ENCODE data around the gene LUC7L3. TPM values are rescaled to one million over a fixed set of nuclear protein-coding genes. Genes with fewer than 3 reads are reported as not detected.

The LUC7L3 gene
- total and polyA plus RNA-seq, 8 donors, result 76.1 to 831 (median 643) TPM

- H3K36me3 ChIP-seq, result peaks cover 0 to 12% of the 10 kb centered on the region in 2 donors
- no peaks in the 10 kb centered on the region for H3K9me3 ChIP-seq
- intact Hi-C loops (cut with DNase I), result loop anchor here in 1 of 2 donors (10.0 kb wide), 1 partner anchor 54 kb away; the partner anchor contains the start of gene ABCC3
- no peak for TF ChIP-seq CTCF (IDR thresholded peaks at IDR 0.05)
- no peak overlapping the region for H3K4me3 ChIP-seq
- no peak overlapping the region for H3K27ac ChIP-seq
- peaks cover 17 to 49% of the 10 kb centered on the region in 2 donors for H3K4me1 ChIP-seq
- H3K27me3 ChIP-seq, result peaks cover 0 to 7% of the 10 kb centered on the region in 2 donors
- ATAC-seq (no peak), DNase-seq (no peak)
Measured at GRCh38 chr17:50689251-50689650, 30.2 kb upstream of the LUC7L3 start.

GRCh38 chr17:50689956-50690886 lies 29.2 kb upstream of the LUC7L3 start:
- Histone ChIP-seq H3K9me3 (no peaks in the 10 kb centered on the region), H3K4me3 (no peak overlapping the region), H3K36me3 (peaks cover 0 to 21% of the 10 kb centered on the region in 2 donors), H3K27ac (no peak overlapping the region), H3K27me3 (peaks cover 0 to 7% of the 10 kb centered on the region in 2 donors), H3K4me1 (peaks cover 17 to 54% of the 10 kb centered on the region in 2 donors)
- intact Hi-C loops (cut with DNase I), result loop anchor here in 1 of 2 donors (5.0 to 10.0 kb wide), 2 partner anchors 55 to 138 kb away; partner anchors contain the start of gene ABCC3
- ATAC-seq (no peak), DNase-seq (no peak)
- TF ChIP-seq CTCF (IDR thresholded peaks at IDR 0.05), result no peak

GRCh38 chr17:50690887-50691549 lies 28.4 kb upstream of the LUC7L3 start:
- TF ChIP-seq CTCF (IDR thresholded peaks at IDR 0.05), result no peak
- Histone ChIP-seq H3K36me3 (peaks cover 0 to 29% of the 10 kb centered on the region in 2 donors), H3K27me3 (peaks cover 0 to 7% of the 10 kb centered on the region in 2 donors), H3K9me3 (no peaks in the 10 kb centered on the region), H3K4me1 (peaks cover 17 to 57% of the 10 kb centered on the region in 2 donors), H3K4me3 (no peak overlapping the region), H3K27ac (no peak overlapping the region)
- DNase-seq (no peak), ATAC-seq (no peak)
- intact Hi-C loops (cut with DNase I), result loop anchor here in 1 of 2 donors (5.0 kb wide), 1 partner anchor 139 kb away; no protein-coding TSS in a partner anchor

GRCh38 chr17:50691550-50692447 lies 27.6 kb upstream of the LUC7L3 start:
- Histone ChIP-seq H3K36me3 (peaks cover 0 to 37% of the 10 kb centered on the region in 2 donors), H3K27ac (peak overlapping the region; percentile 2 to 39), H3K4me3 (no peak overlapping the region), H3K9me3 (no peaks in the 10 kb centered on the region), H3K4me1 (peaks cover 16 to 49% of the 10 kb centered on the region in 2 donors), H3K27me3 (peaks cover 0 to 7% of the 10 kb centered on the region in 2 donors)
- DNase-seq, result peak in 1 of 4 donors; percentile 66
- ATAC-seq, result peak; percentile 29
- TF ChIP-seq CTCF (IDR thresholded peaks at IDR 0.05), result no peak
- intact Hi-C loops (cut with DNase I), result loop anchor here in 1 of 2 donors (5.0 kb wide), 1 partner anchor 139 kb away; no protein-coding TSS in a partner anchor
